Natural killer cell (primary cell): ENCODE results near the gene CIROP. TPM values are rescaled to one million over a fixed set of nuclear protein-coding genes. Genes with fewer than 3 reads are reported as not detected.

Experiments used
- ATAC-seq, 3 donors: fragments of 150-1000 bp in 2 of 3; fragments of 200-7000 bp in 1 of 3; cut with Tn5 transposase; 1 replicate in 1 of 3; 2 replicates in 2 of 3; pipeline ENCODE4 v1.10.0; 2021; ENCODE audit warnings: mild to moderate bottlenecking in 2 of 3, moderate library complexity in 2 of 3
- DNase-seq, 2 donors: peaks; one replicate each; pipeline versions ENCODE4 v3.0.0 to v3.0.0-alpha.2; 2013 to 2021; ENCODE audit warnings: mixed read lengths in 1 of 2
- H3K27ac ChIP-seq: one replicate; pipeline ENCODE4 v1.5.1; 2013; ENCODE audit warnings: mild to moderate bottlenecking, low read length
- H3K27me3 ChIP-seq: one replicate; pipeline ENCODE4 v1.6.1; 2013; ENCODE audit warnings: low read length; ENCODE audit not compliant: control insufficient read depth, insufficient read depth
- H3K36me3 ChIP-seq: one replicate; pipeline ENCODE4 v1.6.1; 2013; ENCODE audit warnings: low read length; ENCODE audit not compliant: control insufficient read depth, insufficient read depth
- H3K4me1 ChIP-seq: one replicate; pipeline ENCODE4 v1.6.1; 2013; ENCODE audit warnings: low read length; ENCODE audit not compliant: control insufficient read depth, insufficient read depth
- H3K4me3 ChIP-seq: one replicate; pipeline ENCODE4 v1.5.1; 2013; ENCODE audit warnings: low read length
- H3K9me3 ChIP-seq: one replicate; pipeline ENCODE4 v1.6.1; 2013; ENCODE audit warnings: low read length; ENCODE audit not compliant: control insufficient read depth, insufficient read depth
- H3K27ac Mint-ChIP-seq, 2 donors: one replicate each; pipeline ENCODE4 v1.8.0; 2022; ENCODE audit warnings: mild to moderate bottlenecking in 2 of 2, mixed read lengths in 2 of 2, moderate library complexity in 1 of 2
- H3K27me3 Mint-ChIP-seq, 2 donors: one replicate each; pipeline ENCODE4 v1.8.0; 2022; ENCODE audit warnings: low read depth in 2 of 2, mixed read lengths in 2 of 2
- H3K36me3 Mint-ChIP-seq: one replicate; pipeline ENCODE4 v1.8.0; 2022; ENCODE audit warnings: mixed read lengths
- H3K4me1 Mint-ChIP-seq, 2 donors: one replicate each; pipeline ENCODE4 v1.8.0; 2022; ENCODE audit warnings: mixed read lengths in 2 of 2
- H3K4me3 Mint-ChIP-seq: one replicate; pipeline ENCODE4 v1.8.0; 2022; ENCODE audit warnings: mild to moderate bottlenecking, moderate library complexity, mixed read lengths
- H3K9me3 Mint-ChIP-seq, 2 donors: one replicate each; pipeline ENCODE4 v1.8.0; 2022; ENCODE audit warnings: mixed read lengths in 2 of 2
- whole genome bisulfite sequencing: methylation state at CpG from one replicate; pipeline ENCODE4 v1.1.7; 2013; ENCODE audit warnings: missing lambda C conversion rate; ENCODE audit not compliant: insufficient coverage; 5-methylcytosine and 5-hydroxymethylcytosine counted together
- intact Hi-C: fragments of 100-400 bp; cut with micrococcal nuclease; formaldehyde crosslinking; loops from one replicate; pipeline ENCODE4 v1.14.2; 2022
- total RNA-seq, 4 donors: library from RNA; stranded (reverse); fragments of 120-200 nt in 1 of 4; gene quantifications; one replicate each; pipeline versions ENCODE4 v1.2.3 to v1.2.4, GENCODE V29; 2013 to 2022
- TF ChIP-seq, protein P1 (sequence below): fragments of 200-600 bp; IDR thresholded peaks from one replicate; pipeline ENCODE4 v1.8.0; 2022; ENCODE audit warnings: antibody characterized with exemption

CIROP gene
- total RNA-seq, 3 donors from 2014 or later (not counting 1 experiment from before 2014, with no cell fraction given), result not detected

DNA sequence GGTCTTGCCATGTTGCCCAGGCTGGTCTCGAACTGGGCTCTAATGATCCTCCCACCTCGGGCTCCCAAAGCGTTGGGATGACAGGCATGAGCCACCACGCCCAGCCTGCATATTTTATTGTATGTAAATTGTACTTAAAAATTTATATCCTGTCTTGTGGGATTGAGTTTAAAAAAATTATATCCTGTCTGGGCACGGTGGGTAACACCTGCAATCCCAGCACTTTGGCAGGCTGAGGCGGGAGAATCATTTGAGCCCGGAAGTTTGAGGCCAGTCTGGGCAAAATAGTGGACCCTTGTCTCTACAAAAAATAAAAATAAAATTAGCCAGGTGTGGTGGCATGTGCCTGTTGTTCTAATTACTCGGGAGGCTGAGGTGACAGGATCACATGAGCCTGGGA lies 28.2 kb upstream of the CIROP start:
- H3K9me3 ChIP-seq, result no peaks in the 10 kb centered on the region
- no peaks in the 10 kb centered on the region for H3K27me3 ChIP-seq
- Mint-ChIP-seq H3K4me1 (no peaks in the 10 kb centered on the region), H3K27ac (no peak overlapping the region), H3K9me3 (no peaks in the 10 kb centered on the region), H3K4me3 (no peak overlapping the region), H3K36me3 (no peaks in the 10 kb centered on the region), H3K27me3 (peaks cover 11 to 16% of the 10 kb centered on the region in 2 donors)
- H3K4me1 ChIP-seq, result no peaks in the 10 kb centered on the region
- TF ChIP-seq, protein P1, sequence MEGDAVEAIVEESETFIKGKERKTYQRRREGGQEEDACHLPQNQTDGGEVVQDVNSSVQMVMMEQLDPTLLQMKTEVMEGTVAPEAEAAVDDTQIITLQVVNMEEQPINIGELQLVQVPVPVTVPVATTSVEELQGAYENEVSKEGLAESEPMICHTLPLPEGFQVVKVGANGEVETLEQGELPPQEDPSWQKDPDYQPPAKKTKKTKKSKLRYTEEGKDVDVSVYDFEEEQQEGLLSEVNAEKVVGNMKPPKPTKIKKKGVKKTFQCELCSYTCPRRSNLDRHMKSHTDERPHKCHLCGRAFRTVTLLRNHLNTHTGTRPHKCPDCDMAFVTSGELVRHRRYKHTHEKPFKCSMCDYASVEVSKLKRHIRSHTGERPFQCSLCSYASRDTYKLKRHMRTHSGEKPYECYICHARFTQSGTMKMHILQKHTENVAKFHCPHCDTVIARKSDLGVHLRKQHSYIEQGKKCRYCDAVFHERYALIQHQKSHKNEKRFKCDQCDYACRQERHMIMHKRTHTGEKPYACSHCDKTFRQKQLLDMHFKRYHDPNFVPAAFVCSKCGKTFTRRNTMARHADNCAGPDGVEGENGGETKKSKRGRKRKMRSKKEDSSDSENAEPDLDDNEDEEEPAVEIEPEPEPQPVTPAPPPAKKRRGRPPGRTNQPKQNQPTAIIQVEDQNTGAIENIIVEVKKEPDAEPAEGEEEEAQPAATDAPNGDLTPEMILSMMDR, result no peak
- intact Hi-C loops, result no loop called here
- H3K4me3 ChIP-seq, result no peak overlapping the region
- H3K27ac ChIP-seq, result no peak overlapping the region
- H3K36me3 ChIP-seq, result no peaks in the 10 kb centered on the region
- 56% methylated on average over 8 of the region's 8 CpGs for WGBS
- DNase-seq (no peak), ATAC-seq (no peak)

DNA sequence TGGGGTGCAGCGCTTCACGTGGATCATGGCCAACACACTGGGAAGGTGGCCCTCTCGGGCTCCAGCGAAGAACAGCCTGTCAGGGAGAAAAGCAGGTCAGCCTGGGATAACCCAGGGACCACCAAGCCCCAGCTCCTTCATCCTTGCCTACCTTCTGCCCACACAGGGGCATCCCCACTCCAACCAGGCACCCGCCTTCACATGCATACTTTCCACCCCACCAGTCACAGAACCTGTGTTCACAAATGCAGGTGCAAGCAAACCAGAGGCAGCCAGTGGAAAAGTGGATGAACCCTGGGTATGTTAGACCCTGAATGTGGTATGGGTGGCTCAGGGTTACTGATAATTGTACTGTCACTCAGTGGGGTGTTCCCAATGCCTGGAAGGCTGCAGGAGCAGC lies 26.7 kb upstream of the CIROP start:
- H3K4me1 ChIP-seq, result no peaks in the 10 kb centered on the region
- Mint-ChIP-seq H3K4me3 (no peak overlapping the region), H3K27ac (no peak overlapping the region), H3K9me3 (no peaks in the 10 kb centered on the region), H3K36me3 (no peaks in the 10 kb centered on the region), H3K27me3 (peaks cover 11 to 16% of the 10 kb centered on the region in 2 donors), H3K4me1 (no peaks in the 10 kb centered on the region)
- no peak for DNase-seq
- no peaks in the 10 kb centered on the region for H3K9me3 ChIP-seq
- H3K36me3 ChIP-seq, result no peaks in the 10 kb centered on the region
- no peak overlapping the region for H3K27ac ChIP-seq
- no peak overlapping the region for H3K4me3 ChIP-seq
- TF ChIP-seq, protein P1, result no peak
- WGBS, result 85% methylated on average over 5 of the region's 5 CpGs
- intact Hi-C loops, result no loop called here
- H3K27me3 ChIP-seq, result no peaks in the 10 kb centered on the region
- ATAC-seq, result no peak

DNA sequence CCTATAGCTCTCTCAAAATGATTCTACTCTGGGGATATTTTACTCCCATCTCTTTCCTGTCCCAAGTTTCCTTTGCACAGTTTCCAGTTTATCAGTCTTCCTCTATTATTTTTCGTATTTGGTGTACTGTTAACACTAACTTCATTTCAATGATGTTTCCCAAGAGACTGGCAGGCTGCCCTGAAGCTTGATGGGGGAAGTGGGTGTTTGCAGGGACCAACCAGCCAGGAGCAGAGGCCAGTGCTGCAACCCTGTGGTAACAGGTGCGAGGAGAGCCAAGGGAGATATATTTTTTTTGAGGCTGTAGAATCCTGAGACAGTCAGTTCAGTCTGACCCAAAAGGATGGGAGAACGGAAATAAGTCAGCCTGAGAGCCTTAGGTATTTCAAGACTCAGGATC lies 26.1 kb upstream of the CIROP start:
- Mint-ChIP-seq H3K36me3 (no peaks in the 10 kb centered on the region), H3K27ac (no peak overlapping the region), H3K4me3 (no peak overlapping the region), H3K9me3 (no peaks in the 10 kb centered on the region), H3K27me3 (peaks cover 11 to 16% of the 10 kb centered on the region in 2 donors), H3K4me1 (no peaks in the 10 kb centered on the region)
- no peak overlapping the region for H3K27ac ChIP-seq
- DNase-seq (no peak), ATAC-seq (no peak)
- H3K4me3 ChIP-seq, result no peak overlapping the region
- 50% methylated on average over 2 of the region's 3 CpGs for WGBS
- intact Hi-C loops, result no loop called here
- TF ChIP-seq, protein P1, result no peak
- no peaks in the 10 kb centered on the region for H3K4me1 ChIP-seq
- H3K9me3 ChIP-seq, result no peaks in the 10 kb centered on the region
- H3K27me3 ChIP-seq, result no peaks in the 10 kb centered on the region
- H3K36me3 ChIP-seq, result no peaks in the 10 kb centered on the region

DNA sequence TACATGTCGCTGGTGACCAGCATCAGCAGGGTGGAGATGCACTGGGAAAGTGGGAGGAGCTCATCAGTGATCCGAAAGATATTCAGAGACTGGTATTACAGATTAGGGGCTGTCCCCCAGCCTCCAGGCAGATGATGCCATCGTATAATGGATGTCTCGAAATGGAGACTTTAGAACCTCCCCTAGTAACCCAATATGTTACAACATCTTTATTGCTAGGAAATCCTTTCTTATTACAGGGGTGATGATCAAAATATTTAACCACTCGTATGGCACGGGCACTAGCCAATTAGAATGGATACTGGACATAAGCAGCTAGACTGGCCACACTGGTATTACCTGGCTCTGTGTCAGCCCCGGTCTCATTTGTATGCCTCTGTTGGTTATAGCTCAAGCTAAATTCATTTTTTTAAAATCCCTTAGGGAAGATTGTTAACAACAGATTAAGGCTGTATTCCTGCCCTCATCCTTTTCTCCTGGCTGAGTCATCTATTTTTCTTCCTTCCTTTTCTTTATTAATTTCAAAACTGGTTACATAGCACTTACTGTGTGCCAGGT lies 25.0 kb upstream of the CIROP start:
- DNase-seq (no peak), ATAC-seq (no peak)
- Mint-ChIP-seq H3K4me1 (no peaks in the 10 kb centered on the region), H3K4me3 (no peak overlapping the region), H3K9me3 (no peaks in the 10 kb centered on the region), H3K27ac (no peak overlapping the region), H3K36me3 (no peaks in the 10 kb centered on the region), H3K27me3 (peaks cover 11 to 16% of the 10 kb centered on the region in 2 donors)
- no peak overlapping the region for H3K27ac ChIP-seq
- H3K9me3 ChIP-seq, result no peaks in the 10 kb centered on the region
- intact Hi-C loops, result no loop called here
- no peak overlapping the region for H3K4me3 ChIP-seq
- H3K4me1 ChIP-seq, result no peaks in the 10 kb centered on the region
- WGBS, result 83% methylated on average over 7 of the region's 7 CpGs
- H3K27me3 ChIP-seq, result no peaks in the 10 kb centered on the region
- H3K36me3 ChIP-seq, result no peaks in the 10 kb centered on the region
- TF ChIP-seq, protein P1, result no peak
